GM18907 (cell line): ENCODE results near the gene ODAPH.
"Not testable (repeated sequence)": the region's sequence is repeated elsewhere in the genome, so short reads cannot be mapped to it uniquely, and the experiment has no call there.

Source experiments
- ATAC-seq: cut with Tn5 transposase; IDR thresholded peaks from one replicate; pipeline ENCODE4 v1.9.1; 2021; ENCODE audit warnings: mild to moderate bottlenecking, moderate library complexity; ENCODE audit not compliant: unreplicated experiment

ODAPH gene, protein sequence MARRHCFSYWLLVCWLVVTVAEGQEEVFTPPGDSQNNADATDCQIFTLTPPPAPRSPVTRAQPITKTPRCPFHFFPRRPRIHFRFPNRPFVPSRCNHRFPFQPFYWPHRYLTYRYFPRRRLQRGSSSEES

DNA sequence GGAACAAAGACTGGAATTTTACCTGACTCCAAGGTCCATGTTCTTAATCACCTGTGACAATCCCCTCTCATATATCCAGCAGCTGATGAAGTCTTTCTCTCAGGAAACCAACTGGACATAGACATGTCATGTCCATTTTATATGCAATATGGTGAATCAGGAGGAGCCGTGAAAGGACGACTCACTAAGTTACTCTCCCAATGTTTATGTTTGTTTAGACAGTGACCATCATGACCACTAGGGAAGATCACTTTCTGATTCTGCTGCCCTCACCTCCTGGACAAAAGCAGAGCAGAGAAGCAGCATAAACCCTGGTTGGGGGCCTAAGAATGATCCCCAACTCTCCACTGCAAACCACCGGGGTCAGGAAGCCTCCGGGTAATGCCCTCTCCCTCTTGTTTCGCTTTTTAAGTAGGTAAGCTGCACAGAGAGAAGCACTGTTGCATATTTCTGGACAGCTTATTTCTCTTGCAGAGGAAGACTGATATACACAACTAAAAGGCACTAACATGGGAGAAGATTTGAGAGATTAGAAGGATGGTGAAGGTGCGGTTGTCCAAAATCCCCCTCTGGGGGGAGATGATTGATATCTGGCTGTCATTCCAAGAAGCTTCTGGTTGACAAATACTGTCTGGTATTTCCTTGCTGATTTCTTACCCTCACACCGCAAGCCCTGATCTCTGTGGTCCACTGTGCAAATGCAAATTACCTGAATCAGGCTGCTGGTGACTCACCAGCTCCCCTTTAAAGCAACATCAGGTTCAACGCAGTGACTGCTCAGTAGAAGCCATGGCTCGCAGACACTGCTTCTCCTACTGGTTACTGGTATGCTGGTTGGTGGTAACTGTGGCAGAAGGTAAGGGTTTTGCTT, at the start of gene ODAPH:
ODAPH (plus strand) TSS at position 773 of the 871 bp plus-strand sequence; CDS start at position 790, 17 bp downstream.
- ATAC-seq, result peak; percentile 96

DNA sequence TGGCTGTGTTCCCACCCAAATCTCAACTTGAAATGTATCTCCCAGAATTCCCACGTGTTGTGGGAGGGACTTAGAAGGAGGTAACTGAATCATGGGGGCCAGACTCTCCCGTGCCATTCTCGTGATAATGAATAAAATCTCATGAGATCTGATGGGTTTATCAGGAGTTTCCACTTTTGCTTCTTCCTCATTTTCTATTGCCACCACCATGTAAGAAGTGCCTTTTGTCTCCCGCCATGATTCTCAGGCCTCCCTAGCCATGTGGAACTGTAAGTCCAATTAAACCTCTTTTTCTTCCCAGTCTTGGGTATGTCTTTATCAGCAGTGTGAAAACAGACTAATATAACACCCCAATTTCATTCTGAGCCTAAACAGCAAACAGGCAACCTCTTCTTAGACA, 46.3 kb upstream of the ODAPH start:
- ATAC-seq, result not testable (repeated sequence)

DNA sequence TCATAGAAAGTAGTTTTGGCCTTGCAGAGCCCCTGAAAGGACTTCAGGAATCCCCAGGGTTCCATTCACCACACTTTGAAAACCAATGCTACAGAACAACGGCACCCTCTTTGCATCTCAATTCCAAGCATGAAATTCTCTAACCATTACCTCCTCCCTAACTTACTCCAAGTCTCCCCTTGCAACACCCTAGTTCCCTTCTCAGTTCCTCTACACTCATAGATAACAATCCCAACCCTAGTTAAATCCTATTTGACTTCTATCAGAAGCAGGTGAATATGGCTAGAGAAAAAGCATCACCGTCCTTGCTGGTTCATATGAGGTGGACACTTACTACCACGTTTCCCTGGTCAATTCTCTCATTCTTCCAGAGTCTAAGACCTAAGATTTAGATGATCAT, 44.0 kb upstream of the ODAPH start:
- ATAC-seq, result no peak

GRCh38 chr4:75512386-75513211, 43.3 kb upstream of the ODAPH start:
- peak; percentile 21 for ATAC-seq

- ATAC-seq, result peak; percentile 4
These were observed 42.2 kb upstream of the ODAPH start for GRCh38 chr4:75513526-75514130.

DNA sequence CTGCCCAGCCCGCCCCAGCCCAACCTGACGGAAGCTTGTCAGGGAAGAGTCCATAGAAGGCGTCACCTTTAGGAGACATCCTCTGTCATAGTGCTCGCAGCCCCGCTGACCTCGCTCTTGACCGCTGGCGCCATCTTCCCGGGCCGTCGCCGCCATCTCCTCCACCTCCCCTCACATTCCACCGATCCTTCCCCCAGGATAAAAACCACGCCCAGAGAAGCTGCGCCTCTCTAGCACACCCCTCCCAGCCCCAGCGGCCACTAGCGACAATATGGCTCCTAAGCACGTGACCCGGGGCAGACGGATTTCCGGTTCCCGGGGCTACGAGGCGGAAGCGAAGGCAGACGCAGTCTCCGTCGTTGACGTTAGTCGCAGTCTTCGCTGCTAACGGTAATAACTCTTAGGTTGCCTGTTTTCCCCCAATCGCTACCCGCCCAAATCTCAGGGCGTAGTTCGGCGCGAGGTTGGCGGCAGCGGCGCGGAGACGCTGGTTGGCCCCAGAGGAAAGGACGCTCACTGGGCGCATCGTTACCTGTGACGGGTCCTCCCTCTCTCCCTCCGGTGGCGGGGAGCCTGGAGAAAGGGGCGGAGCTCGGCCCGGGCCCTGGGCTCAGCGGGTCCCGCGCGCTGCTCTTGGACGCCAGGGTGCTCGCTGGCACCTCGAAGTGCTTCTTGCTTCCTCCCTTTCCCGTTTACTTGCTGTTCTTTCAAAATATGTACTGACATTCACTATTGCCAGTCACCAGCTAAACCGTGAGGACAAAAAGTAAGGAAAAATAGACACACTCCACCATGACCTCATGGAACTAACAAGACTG, 41.5 kb upstream of the ODAPH start, which contains the start of the genes RCHY1 and THAP6:
RCHY1 (minus strand) TSS at position 273 of the 818 bp plus-strand sequence; CDS start at position 156, 117 bp downstream.
THAP6 (plus strand) TSS at position 343 of the 818 bp plus-strand sequence. CDS start 980 bp downstream, outside the sequence.
- peak; percentile 96 for ATAC-seq

- ATAC-seq, result no peak
These were observed 40.8 kb upstream of the ODAPH start for GRCh38 chr4:75514949-75515612.

GRCh38 chr4:75516144-75516543, 39.7 kb upstream of the ODAPH start:
- ATAC-seq, result no peak

- not testable (repeated sequence) for ATAC-seq
These were observed 36.4 kb upstream of the ODAPH start for GRCh38 chr4:75519452-75519851.

- ATAC-seq, result no peak
These were observed 30.8 kb upstream of the ODAPH start for GRCh38 chr4:75525086-75525485.

DNA sequence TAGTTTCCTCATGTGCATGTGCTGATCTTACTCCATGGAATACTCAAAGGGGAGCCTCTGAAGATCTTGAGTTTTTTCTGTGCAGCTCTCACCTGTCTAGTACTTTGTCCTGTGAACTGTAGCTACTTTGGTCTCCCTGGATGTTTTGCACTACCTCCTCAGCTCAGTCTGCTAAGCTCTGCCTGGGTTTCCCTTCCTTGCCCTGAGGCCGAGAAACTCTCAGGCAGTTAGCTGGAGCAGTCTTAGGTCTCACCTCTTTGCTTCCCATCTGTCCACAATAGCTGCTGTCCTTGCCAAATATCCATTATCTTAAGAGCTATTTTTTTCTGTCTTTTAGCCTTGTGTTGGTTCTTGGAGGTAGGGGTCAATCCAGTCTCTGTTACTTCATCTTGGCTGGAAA, 30.0 kb upstream of the ODAPH start:
- no peak for ATAC-seq

GRCh38 chr4:75527482-75527881, 28.4 kb upstream of the ODAPH start:
- no peak for ATAC-seq

- no peak for ATAC-seq
These were observed 25.1 kb upstream of the ODAPH start for GRCh38 chr4:75530556-75531322.

DNA sequence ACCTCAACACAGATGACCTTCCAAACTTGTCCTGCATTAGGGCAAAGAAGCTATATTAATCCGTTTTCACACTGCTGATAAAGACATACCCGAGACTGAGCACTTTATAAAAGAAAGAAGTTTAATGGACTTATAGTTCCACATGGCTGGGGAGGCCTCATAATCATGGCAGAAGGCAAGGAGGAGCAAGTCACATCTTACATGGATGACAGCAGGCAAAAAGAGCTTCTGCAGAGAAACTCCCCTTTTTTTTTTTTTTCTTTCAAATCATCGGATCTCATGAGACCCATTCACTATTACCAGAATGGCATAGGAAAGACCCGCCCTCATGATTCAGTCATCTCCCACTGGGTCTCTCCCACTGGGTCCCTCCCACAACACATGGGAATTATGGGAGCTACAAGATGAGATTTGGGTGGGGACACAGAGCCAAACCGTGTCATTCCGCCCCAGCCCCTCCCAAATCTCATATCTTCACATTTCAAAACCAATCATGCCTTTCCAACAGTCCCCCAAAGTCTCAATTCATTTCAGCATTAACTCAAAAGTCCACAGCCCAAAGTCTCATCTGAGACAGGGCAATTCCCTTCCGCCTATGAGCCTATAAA, 24.2 kb upstream of the ODAPH start:
- not testable (repeated sequence) for ATAC-seq

DNA sequence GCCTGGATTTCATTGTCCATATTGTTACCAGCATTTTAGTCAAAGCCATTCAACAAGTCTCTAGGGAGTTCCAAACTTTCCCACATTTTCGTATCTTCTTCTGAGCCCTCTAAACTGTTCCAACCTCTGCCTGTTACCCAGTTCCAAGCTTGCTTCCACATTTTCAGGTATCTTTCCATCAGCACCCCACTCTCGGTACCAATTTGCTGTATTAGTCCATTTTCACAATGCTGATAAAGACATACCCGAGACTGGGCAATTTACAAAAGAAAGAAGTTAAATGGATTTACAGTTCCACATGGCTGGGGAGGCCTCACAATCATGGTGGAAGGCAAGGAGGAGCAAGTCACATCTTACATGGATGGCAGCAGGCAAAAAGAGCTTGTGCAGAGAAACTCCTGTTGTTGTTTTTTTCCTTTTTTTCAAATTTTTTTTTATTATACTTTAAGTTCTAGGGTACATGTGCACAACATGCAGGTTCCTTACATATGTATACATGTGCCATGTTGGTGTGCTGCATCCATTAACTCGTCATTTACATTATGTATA, 22.5 kb upstream of the ODAPH start:
- ATAC-seq, result not testable (repeated sequence)

DNA sequence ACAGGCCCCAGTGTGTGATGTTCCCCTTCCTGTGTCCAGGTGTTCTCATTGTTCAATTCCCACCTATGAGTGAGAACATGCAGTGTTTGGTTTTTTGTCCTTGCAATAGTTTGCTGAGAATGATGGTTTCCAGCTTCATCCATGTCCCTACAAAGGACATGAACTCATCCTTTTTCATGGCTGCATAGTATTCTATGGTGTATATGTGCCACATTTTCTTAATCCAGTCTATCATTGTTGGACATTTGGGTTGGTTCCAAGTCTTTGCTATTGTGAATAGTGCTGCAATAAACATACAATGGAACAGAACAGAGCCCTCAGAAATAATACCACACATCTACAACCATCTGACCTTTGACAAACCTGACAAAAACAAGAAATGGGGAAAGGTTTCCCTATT, 21.9 kb upstream of the ODAPH start:
- not testable (repeated sequence) for ATAC-seq

DNA sequence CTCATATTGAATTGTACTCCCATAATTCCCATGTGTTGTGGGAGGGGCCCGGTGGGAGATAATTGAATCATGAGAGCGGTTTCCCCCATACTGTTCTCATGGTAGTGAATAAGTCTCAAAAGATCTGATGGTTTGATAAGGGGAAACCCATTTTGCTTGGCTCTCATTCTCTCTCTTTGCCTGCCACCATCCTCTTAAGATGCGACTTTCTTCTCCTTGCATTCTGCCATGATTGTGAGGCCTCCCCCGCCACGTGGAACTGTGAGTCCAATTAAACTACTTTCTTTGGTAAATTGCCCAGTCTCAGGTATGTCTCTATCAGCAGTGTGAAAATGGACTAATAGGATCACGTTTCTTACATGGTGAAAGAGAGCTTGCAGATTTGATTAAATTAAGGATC, 18.6 kb upstream of the ODAPH start:
- ATAC-seq, result not testable (repeated sequence)

DNA sequence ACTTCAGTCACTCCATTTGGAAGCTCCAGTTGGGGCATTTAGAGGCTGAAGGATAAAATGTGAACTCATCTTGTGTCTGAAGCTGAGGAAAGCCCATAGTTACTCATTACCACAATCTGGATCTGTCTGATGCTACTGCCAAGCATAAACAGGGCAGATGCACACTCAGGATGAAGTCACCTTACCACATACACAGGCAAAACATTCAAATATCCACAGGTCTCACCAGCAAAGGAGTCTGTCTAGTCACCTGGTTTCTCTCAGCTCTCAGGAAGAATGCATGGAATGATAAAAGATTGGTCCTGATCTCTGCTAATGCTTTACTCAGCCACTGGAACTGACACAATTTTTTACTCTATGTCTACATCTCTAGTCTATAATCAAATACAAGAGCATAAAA, 13.0 kb upstream of the ODAPH start:
- no peak for ATAC-seq
